ENCODE measurements around the gene SIGLEC5. TPM values are rescaled to one million over a fixed set of nuclear protein-coding genes. Genes with fewer than 3 reads are reported as not detected.
"Not testable (repeated sequence)": the region's sequence is repeated elsewhere in the genome, so short reads cannot be mapped to it uniquely, and the experiment has no call there.

SIGLEC5 gene, protein sequence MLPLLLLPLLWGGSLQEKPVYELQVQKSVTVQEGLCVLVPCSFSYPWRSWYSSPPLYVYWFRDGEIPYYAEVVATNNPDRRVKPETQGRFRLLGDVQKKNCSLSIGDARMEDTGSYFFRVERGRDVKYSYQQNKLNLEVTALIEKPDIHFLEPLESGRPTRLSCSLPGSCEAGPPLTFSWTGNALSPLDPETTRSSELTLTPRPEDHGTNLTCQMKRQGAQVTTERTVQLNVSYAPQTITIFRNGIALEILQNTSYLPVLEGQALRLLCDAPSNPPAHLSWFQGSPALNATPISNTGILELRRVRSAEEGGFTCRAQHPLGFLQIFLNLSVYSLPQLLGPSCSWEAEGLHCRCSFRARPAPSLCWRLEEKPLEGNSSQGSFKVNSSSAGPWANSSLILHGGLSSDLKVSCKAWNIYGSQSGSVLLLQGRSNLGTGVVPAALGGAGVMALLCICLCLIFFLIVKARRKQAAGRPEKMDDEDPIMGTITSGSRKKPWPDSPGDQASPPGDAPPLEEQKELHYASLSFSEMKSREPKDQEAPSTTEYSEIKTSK
- total RNA-seq (2014; rRNA removed; shearing (Covaris generic); ENCODE audit: low replicate concordance) = not detected in 2 replicates

DNA sequence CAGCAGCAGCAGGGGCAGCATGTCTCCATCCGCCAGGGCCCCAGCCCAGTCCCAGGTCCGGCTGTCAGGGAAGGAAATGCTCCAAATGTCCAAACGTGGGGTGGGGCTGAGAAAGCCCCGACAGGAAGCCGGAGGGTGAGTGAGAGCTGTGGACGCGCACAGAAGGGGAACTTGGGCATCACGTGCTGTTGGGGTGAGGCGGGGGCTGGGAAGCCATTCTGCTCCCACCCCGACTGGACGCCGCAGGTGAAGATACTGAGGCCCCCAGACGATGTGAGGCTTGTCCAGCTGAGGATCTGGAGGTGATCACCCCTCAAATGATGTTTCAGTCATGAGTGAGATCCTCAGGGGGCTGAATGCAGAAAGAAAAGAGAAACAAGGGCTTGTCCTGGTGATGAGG, at the start of gene SIGLEC5:
Gene SIGLEC5 (minus strand): TSS at position 87 of the 400 bp plus-strand sequence. CDS start 66 bp downstream, at position 21.
- in situ Hi-C loops (cut with HindIII; ENCODE audit: low pct_unique_long_range_greater_than_20kb, low sequenced_read_pairs); DNase-seq (ENCODE audit: low read depth): not testable (repeated sequence)

- DNase-seq (ENCODE audit: low read depth) = no peak
- in situ Hi-C loops (cut with HindIII; ENCODE audit: low pct_unique_long_range_greater_than_20kb, low sequenced_read_pairs) = no loop called here
Measured at GRCh38 chr19:51676566-51677083, 46.4 kb upstream of the SIGLEC5 start.

- DNase-seq (ENCODE audit: low read depth); in situ Hi-C loops (cut with HindIII; ENCODE audit: low pct_unique_long_range_greater_than_20kb, low sequenced_read_pairs): not testable (repeated sequence)
Measured at GRCh38 chr19:51675911-51676565, 45.8 kb upstream of the SIGLEC5 start.

- in situ Hi-C loops (cut with HindIII; ENCODE audit: low pct_unique_long_range_greater_than_20kb, low sequenced_read_pairs) = no loop called here
- DNase-seq (ENCODE audit: low read depth) = no peak
Measured at GRCh38 chr19:51668216-51668615, 38.0 kb upstream of the SIGLEC5 start.

DNA sequence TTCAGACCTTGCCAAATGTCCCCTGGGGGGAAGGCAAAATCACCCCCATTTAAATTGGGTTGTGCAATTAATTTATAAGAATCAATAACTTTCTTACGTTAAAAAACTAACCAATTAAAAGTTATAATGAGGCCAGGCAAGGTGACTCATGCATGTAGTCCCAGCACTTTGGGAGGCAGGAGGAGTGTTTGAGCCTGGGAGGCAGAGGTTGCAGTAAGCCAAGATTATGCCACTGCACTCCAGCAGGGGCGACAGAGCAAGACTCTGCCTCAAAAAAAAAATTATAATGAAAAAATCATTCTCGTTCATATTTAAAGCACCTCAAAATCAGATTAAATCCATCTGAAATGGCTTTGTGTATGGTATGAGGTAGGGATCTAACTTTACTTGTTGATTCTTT, 34.8 kb upstream of the SIGLEC5 start:
- in situ Hi-C loops (cut with HindIII; ENCODE audit: low pct_unique_long_range_greater_than_20kb, low sequenced_read_pairs) = no loop called here
- no peak for DNase-seq (ENCODE audit: low read depth)

GRCh38 chr19:51664131-51664530, 33.9 kb upstream of the SIGLEC5 start:
- in situ Hi-C loops (cut with HindIII; ENCODE audit: low pct_unique_long_range_greater_than_20kb, low sequenced_read_pairs) = no loop called here
- DNase-seq (ENCODE audit: low read depth) = no peak

DNA sequence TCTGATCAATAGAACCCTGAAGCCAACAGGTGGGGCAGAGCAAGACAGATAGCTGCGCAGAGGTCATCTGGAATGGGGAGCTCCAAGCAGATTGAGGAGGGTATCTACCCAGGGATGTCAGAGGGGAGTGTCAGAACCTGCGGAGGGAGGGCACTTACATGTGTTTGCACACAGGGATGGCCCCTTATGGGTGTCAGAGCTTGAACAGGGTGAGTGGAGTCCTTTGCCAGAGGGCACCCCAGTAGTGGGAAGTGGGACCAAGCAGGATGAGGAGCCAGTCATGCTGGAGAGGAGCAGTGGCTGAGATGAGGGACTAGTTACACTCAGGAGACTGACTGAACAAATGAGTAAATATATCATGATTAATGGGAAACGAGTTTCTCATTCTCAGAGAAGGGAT, 33.4 kb upstream of the SIGLEC5 start:
- in situ Hi-C loops (cut with HindIII; ENCODE audit: low pct_unique_long_range_greater_than_20kb, low sequenced_read_pairs) = no loop called here

GRCh38 chr19:51660975-51661600, 30.9 kb upstream of the SIGLEC5 start:
- peak; percentile 51 for DNase-seq (ENCODE audit: low read depth)
- in situ Hi-C loops (cut with HindIII; ENCODE audit: low pct_unique_long_range_greater_than_20kb, low sequenced_read_pairs) = no loop called here

More for the DNA sequence above, 33.4 kb upstream of the SIGLEC5 start:
- no peak for DNase-seq (ENCODE audit: low read depth)

GRCh38 chr19:51654783-51655182, 24.6 kb upstream of the SIGLEC5 start:
- in situ Hi-C loops (cut with HindIII; ENCODE audit: low pct_unique_long_range_greater_than_20kb, low sequenced_read_pairs) = no loop called here
- no peak for DNase-seq (ENCODE audit: low read depth)

GRCh38 chr19:51653162-51653561, 23.0 kb upstream of the SIGLEC5 start:
- in situ Hi-C loops (cut with HindIII; ENCODE audit: low pct_unique_long_range_greater_than_20kb, low sequenced_read_pairs) = no loop called here
- no peak for DNase-seq (ENCODE audit: low read depth)

GRCh38 chr19:51652266-51652665, 22.1 kb upstream of the SIGLEC5 start:
- DNase-seq (ENCODE audit: low read depth) = no peak
- in situ Hi-C loops (cut with HindIII; ENCODE audit: low pct_unique_long_range_greater_than_20kb, low sequenced_read_pairs) = no loop called here

GRCh38 chr19:51651216-51651846, 21.1 kb upstream of the SIGLEC5 start:
- no peak for DNase-seq (ENCODE audit: low read depth)
- in situ Hi-C loops (cut with HindIII; ENCODE audit: low pct_unique_long_range_greater_than_20kb, low sequenced_read_pairs) = no loop called here

DNA sequence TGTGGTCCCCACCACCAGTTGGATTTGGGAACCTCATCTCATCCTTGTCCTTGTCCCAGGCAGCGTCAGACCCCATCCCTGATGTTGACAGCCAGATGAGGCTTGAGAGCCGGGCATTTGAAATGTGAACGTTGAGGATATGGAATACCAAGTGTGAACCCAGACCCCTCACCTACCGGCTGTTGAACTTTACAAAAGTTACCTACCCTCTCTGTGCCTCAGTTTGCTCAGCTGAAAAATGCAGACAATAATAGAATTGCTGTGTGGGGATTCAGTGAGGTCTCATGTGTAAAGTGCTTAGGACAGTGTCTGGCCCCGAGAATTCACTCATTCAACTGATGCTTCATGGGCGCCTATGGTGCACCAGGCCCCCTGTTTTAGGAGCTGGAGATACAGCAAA, 17.1 kb upstream of the SIGLEC5 start:
- no peak for DNase-seq (ENCODE audit: low read depth)
- in situ Hi-C loops (cut with HindIII; ENCODE audit: low pct_unique_long_range_greater_than_20kb, low sequenced_read_pairs) = no loop called here

DNA sequence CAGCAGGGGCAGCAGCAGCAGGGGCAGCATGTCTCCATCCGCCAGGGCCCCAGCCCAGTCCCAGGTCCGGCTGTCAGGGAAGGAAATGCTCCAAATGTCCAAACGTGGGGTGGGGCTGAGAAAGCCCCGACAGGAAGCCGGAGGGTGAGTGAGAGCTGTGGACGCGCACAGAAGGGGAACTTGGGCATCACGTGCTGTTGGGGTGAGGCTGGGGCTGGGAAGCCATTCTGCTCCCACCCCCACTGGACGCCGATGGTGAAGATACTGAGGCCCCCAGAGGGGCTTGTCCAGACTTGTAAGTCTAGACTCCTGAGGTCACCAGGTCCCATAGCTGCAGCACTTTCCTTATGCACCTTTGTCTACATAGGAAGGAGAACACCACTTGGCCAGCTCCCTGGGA, 16.5 kb upstream of the SIGLEC5 start, which contains the start of gene SIGLEC14:
Gene SIGLEC14 (minus strand): TSS at position 96 of the 400 bp plus-strand sequence. CDS start 66 bp downstream, at position 30.
- in situ Hi-C loops (cut with HindIII; ENCODE audit: low pct_unique_long_range_greater_than_20kb, low sequenced_read_pairs); DNase-seq (ENCODE audit: low read depth): not testable (repeated sequence)

DNA sequence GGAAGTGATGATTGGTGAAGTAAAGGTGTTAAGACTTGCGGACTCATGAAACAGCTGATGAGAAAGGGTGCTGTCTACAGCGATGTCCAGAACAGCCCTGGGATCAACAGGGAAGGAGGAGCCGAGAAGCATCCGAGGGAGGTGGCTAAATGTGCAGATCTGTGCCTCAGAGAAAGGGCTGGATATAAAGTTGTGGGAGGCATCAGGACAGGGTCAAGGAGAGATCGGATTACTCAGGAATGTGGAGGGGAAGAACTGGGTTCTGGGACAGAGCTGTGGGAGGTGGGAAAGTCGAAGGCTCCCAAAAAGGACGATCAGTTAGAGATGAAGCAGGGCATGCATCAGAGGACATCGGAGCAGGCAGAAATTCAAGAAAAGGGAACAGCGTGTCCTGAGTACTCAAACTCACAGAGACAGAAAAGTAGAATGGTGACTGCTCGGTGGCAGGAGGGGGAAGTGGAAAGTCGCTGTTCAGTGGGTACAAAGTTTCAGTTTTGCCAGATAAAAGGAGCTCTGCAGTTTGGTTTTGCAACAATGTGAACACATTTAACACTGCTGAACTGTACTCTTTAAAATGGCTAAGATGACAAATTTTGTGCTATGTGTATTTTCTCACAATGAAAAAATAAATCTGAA, 14.6 kb upstream of the SIGLEC5 start:
- in situ Hi-C loops (cut with HindIII; ENCODE audit: low pct_unique_long_range_greater_than_20kb, low sequenced_read_pairs) = no loop called here
- no peak for DNase-seq (ENCODE audit: low read depth)

GRCh38 chr19:51641648-51642047, 11.4 kb upstream of the SIGLEC5 start:
- in situ Hi-C loops (cut with HindIII; ENCODE audit: low pct_unique_long_range_greater_than_20kb, low sequenced_read_pairs) = no loop called here
- no peak for DNase-seq (ENCODE audit: low read depth)

GRCh38 chr19:51640386-51640785, 10.2 kb upstream of the SIGLEC5 start:
- in situ Hi-C loops (cut with HindIII; ENCODE audit: low pct_unique_long_range_greater_than_20kb, low sequenced_read_pairs) = no loop called here
- no peak for DNase-seq (ENCODE audit: low read depth)

GRCh38 chr19:51639916-51640315, 9.7 kb upstream of the SIGLEC5 start:
- in situ Hi-C loops (cut with HindIII; ENCODE audit: low pct_unique_long_range_greater_than_20kb, low sequenced_read_pairs) = no loop called here
- DNase-seq (ENCODE audit: low read depth) = no peak

Data from Caki2 (cell line).